ENCODE results near the gene PLK2. TPM values are rescaled to one million over a fixed set of nuclear protein-coding genes. Genes with fewer than 3 reads are reported as not detected.

Gene PLK2
- 400 and 1,041 TPM in 2 replicates for total RNA-seq (ENCODE audit: low replicate concordance)

GRCh38 chr5:58460002-58460731 lies at the start of gene PLK2:
Gene PLK2 (minus strand): TSS chr5:58460086. CDS start chr5:58459959, 127 bp downstream.
- DNase-seq (ENCODE audit: low read depth): peak; percentile 97
- H3K4me3 ChIP-seq (ENCODE audit: low read depth, low read length): peak within 1 kb of the TSS; percentile 83
- peak; percentile 54 for TF ChIP-seq CTCF (IDR thresholded peaks at IDR 0.05; ENCODE audit: insufficient read depth, low read length)

GRCh38 chr5:58507715-58508114 lies 47.8 kb upstream of the PLK2 start:
- no peak for TF ChIP-seq CTCF (IDR thresholded peaks at IDR 0.05; ENCODE audit: insufficient read depth, low read length)
- DNase-seq (ENCODE audit: low read depth): no peak
- no peak overlapping the region for H3K4me3 ChIP-seq (ENCODE audit: low read depth, low read length)

- H3K4me3 ChIP-seq (ENCODE audit: low read depth, low read length): no peak overlapping the region
- no peak for DNase-seq (ENCODE audit: low read depth)
- TF ChIP-seq CTCF (IDR thresholded peaks at IDR 0.05; ENCODE audit: insufficient read depth, low read length): no peak
Observed at GRCh38 chr5:58505971-58506640, 46.2 kb upstream of the PLK2 start.

GRCh38 chr5:58505502-58505901 lies 45.6 kb upstream of the PLK2 start:
- no peak overlapping the region for H3K4me3 ChIP-seq (ENCODE audit: low read depth, low read length)
- TF ChIP-seq CTCF (IDR thresholded peaks at IDR 0.05; ENCODE audit: insufficient read depth, low read length): no peak
- DNase-seq (ENCODE audit: low read depth): no peak

GRCh38 chr5:58504766-58505165 lies 44.9 kb upstream of the PLK2 start:
- no peak for DNase-seq (ENCODE audit: low read depth)
- no peak for TF ChIP-seq CTCF (IDR thresholded peaks at IDR 0.05; ENCODE audit: insufficient read depth, low read length)
- no peak overlapping the region for H3K4me3 ChIP-seq (ENCODE audit: low read depth, low read length)

GRCh38 chr5:58503390-58504046 lies 43.6 kb upstream of the PLK2 start:
- no peak for TF ChIP-seq CTCF (IDR thresholded peaks at IDR 0.05; ENCODE audit: insufficient read depth, low read length)
- H3K4me3 ChIP-seq (ENCODE audit: low read depth, low read length): no peak overlapping the region
- DNase-seq (ENCODE audit: low read depth): no peak
